ENCODE measurements around the gene UFM1. TPM values are rescaled to one million over a fixed set of nuclear protein-coding genes. Genes with fewer than 3 reads are reported as not detected.

Gene UFM1
- polyA plus RNA-seq, 1 donor from 2014 or later = 158 TPM

DNA sequence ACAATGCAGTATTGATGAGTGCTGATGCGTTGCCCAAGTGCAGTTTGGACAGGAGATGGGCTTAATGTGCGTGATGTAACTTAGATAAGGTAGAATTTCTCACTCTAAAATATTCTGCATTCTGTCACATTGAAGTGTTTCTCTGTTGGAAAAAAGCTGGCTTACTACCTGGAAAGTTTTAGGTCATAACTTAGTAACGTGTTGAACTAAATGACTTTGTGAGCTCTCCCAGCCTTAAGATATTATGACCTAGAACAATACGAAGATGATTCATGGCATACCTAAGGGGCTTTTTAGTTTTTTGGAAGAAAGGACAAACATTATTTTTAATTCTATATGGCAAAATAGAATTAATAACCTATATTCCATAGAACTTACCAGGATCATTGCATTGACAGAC is 9.0 kb downstream of the UFM1 start:
- no peak overlapping the region for H2AFZ ChIP-seq (ENCODE audit: low read depth, low read length)
- H3K4me2 ChIP-seq (ENCODE audit: low read length) = no peak overlapping the region
- no peak overlapping the region for H3K27ac ChIP-seq (ENCODE audit: low read length)
- H3K79me2 ChIP-seq (replicated peaks; ENCODE audit: insufficient read depth, low read length) = no peaks in the 10 kb centered on the region
- H3K9me2 ChIP-seq (ENCODE audit: insufficient read depth, low read length) = no peaks in the 10 kb centered on the region
- H3K36me3 ChIP-seq (ENCODE audit: insufficient read depth, low read length) = peaks cover 8% of the 10 kb centered on the region
- no peaks in the 10 kb centered on the region for H3K9me3 ChIP-seq (ENCODE audit: low read length)
- no peaks in the 10 kb centered on the region for H3K27me3 ChIP-seq (ENCODE audit: insufficient read depth, low read depth, low read length)
- no peaks in the 10 kb centered on the region for H4K20me1 ChIP-seq (ENCODE audit: insufficient read depth)
- H3F3A ChIP-seq (ENCODE audit: insufficient read depth, low read length, poor library complexity, severe bottlenecking) = no peaks in the 10 kb centered on the region
- H3K9ac ChIP-seq (ENCODE audit: low read length) = no peak overlapping the region
- TF ChIP-seq MXI1 (conservative IDR thresholded peaks at IDR 0.05; ENCODE audit: poor library complexity, severe bottlenecking) (no peak), TAF1 (IDR thresholded peaks at IDR 0.05; ENCODE audit: low read depth) (no peak), EP300 (conservative IDR thresholded peaks at IDR 0.05; ENCODE audit: poor library complexity, severe bottlenecking) (no peak), CTCF (IDR thresholded peaks at IDR 0.05; ENCODE audit: poor library complexity, severe bottlenecking) (no peak), EZH2 (IDR thresholded peaks at IDR 0.05; ENCODE audit: borderline replicate concordance, insufficient read depth, low read length, poor library complexity, severe bottlenecking) (no peak), POLR2AphosphoS5 (IDR thresholded peaks at IDR 0.05) (no peak), REST (IDR thresholded peaks at IDR 0.05; ENCODE audit: borderline replicate concordance) (no peak), RAD21 (conservative IDR thresholded peaks at IDR 0.05) (no peak), SMC3 (conservative IDR thresholded peaks at IDR 0.05; ENCODE audit: poor library complexity) (no peak)
- H3K4me3 ChIP-seq (ENCODE audit: low read length) = no peak overlapping the region

- H3K4me2 ChIP-seq (ENCODE audit: low read length) = no peak overlapping the region
- no peaks in the 10 kb centered on the region for H3F3A ChIP-seq (ENCODE audit: insufficient read depth, low read length, poor library complexity, severe bottlenecking)
- H3K9ac ChIP-seq (ENCODE audit: low read length) = no peak overlapping the region
- no peaks in the 10 kb centered on the region for H3K9me3 ChIP-seq (ENCODE audit: low read length)
- H3K27ac ChIP-seq (ENCODE audit: low read length) = no peak overlapping the region
- H3K27me3 ChIP-seq (ENCODE audit: insufficient read depth, low read depth, low read length) = no peaks in the 10 kb centered on the region
- H3K9me2 ChIP-seq (ENCODE audit: insufficient read depth, low read length) = no peaks in the 10 kb centered on the region
- no peaks in the 10 kb centered on the region for H4K20me1 ChIP-seq (ENCODE audit: insufficient read depth)
- H3K4me3 ChIP-seq (ENCODE audit: low read length) = no peak overlapping the region
- H2AFZ ChIP-seq (ENCODE audit: low read depth, low read length) = no peak overlapping the region
- H3K36me3 ChIP-seq (ENCODE audit: insufficient read depth, low read length) = no peaks in the 10 kb centered on the region
- TF ChIP-seq RAD21 (conservative IDR thresholded peaks at IDR 0.05) = no peak
- no peak for TF ChIP-seq MXI1 (conservative IDR thresholded peaks at IDR 0.05; ENCODE audit: poor library complexity, severe bottlenecking)
- no peaks in the 10 kb centered on the region for H3K79me2 ChIP-seq (replicated peaks; ENCODE audit: insufficient read depth, low read length)
These were observed 12.1 kb downstream of the UFM1 start for GRCh38 chr13:38361542-38362262.
